GM18517 (cell line): ENCODE results near the gene SLC35F3.

Experiments used
- ATAC-seq: cut with Tn5 transposase; IDR thresholded peaks from one replicate; pipeline ENCODE4 v1.9.1; 2021; ENCODE audit warnings: mild to moderate bottlenecking, moderate library complexity; ENCODE audit not compliant: unreplicated experiment

Gene SLC35F3

DNA sequence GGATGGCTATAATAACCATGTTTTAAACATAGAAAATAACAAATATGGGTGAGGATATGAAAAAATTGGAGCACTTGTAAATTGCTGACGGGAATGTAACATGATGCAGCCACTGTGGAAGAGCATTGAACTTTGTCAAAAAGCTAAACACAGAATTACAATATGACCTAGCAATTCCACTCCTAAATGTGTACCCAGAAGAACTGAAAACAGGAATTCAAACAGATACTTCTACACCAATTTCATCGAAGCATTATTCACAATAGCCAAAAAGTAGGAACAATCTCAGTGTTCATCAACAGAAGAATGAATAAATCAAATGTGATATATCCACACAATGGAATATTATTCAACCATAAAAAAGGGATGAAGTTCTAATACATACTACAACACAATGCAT is 436.1 kb downstream of the SLC35F3 start:
- ATAC-seq = no peak

DNA sequence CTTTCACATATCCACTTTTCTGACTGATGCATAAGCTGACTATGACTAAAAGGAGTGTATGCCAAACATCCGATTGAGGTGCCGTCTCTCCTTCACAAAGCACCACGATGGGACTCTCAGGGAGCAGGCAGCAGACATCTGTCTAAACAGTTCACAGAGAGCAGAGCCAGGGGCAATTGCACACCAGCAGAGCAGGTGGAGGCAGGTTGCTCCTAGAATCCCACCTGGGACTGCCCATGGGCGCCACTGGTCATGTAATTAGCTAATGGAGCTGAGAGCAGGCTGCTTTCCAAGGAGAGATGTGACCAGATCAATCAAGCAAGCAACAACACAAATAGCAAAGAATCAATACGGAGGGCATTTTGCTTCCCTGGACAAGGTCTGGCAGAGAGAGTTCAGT is 438.3 kb downstream of the SLC35F3 start:
- ATAC-seq = no peak

DNA sequence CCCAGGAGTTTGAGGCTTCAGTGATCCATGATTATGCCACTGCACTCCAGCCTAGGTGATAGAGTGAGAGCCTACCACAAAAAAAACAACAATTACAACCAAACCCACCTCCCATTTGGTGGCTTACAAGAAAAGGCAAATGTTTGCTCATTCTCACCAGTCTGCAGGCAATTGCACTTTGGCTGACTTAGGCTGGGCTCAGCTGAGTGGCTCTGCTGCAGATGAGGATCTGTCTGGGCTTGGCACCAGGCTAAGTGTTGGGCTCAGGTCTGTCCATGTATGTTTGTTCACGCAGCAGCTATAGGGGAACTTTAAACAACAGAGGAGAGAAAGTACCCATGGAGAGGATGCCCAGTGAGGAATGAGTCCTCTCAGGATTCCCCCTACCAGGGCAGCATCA is 440.8 kb downstream of the SLC35F3 start:
- no peak for ATAC-seq

DNA sequence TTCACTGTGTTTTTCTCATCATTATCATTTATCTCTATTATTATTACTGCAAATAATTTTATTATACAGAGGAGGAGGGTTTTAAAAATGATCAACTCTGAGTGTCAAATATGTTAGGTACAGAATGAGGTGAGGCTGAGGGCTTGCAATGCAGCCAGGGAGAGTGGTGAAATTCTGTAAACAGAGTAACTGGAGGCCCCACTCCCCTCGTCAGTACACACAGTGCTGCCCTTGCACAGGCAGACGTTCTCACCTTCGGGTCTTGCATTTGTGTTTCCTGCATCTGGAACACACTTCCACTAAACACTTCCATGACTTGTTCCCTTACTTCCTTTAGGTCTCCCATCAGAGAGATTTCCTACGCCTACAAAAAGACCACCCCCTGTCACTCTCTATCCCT is 444.5 kb downstream of the SLC35F3 start:
- no peak for ATAC-seq

DNA sequence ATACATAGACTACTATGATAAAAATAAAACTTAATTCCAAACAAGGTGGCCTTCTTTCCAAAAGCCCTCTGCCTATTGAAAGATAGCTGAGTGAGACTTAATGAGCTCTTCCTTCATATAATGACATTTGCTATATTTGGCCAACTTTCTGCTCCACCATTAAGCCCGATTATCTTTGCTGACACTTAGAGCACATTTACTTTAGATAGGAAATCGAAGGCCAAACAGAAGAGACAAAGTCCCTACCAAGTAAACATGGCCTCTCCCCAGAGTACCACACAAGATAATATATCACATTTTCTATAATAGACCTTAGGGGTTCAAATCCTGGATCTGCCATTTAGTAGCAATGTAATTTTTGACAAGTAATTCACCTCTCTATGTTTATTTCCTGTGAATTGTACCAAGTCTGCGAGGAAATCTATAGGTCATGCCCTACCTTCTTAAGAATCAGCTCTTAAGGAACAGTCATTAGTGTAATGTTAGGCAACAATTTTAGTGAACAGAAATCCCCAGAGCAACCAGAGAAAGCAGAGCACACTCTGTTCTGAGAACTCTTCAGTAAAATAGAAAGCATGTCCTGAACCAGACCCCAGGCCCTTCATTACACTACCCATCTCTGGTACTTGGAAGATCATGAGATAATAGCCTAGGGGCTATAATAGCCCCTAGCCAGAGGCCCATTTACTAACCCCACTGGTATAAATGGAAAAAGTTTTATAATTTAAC is 451.5 kb downstream of the SLC35F3 start:
- peak; percentile 20 for ATAC-seq

DNA sequence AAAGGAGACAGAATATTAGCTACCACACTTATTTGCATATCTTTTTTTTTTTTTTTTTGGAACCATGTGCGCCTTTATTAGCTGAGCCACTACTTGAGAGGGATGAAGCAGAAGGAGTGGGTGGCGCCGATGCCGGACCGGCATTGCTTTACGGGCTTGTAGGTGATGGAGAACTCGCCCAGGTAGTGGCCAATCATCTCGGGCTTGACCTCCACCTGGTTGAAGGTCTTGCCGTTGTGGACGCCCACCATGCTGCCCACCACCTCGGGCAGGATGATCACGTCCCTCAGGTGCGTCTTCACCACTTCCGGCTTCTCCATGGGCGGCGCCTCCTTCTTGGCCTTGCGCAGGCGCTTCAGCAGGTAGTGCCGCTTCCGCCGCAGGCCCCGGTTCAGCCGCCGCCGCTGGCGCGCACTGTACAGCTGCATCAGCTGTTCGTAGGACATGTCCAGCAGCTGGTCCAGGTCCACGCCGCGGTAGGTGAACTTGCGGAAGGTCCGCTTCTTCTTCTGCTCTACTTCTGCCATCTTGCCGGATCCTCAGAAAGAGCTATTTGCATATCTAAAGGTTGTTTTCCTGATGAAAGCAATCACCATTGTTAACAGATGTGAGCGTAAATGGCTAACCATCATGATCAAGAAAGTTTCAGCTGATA is 452.3 kb downstream of the SLC35F3 start:
- peak; percentile 70 for ATAC-seq

DNA sequence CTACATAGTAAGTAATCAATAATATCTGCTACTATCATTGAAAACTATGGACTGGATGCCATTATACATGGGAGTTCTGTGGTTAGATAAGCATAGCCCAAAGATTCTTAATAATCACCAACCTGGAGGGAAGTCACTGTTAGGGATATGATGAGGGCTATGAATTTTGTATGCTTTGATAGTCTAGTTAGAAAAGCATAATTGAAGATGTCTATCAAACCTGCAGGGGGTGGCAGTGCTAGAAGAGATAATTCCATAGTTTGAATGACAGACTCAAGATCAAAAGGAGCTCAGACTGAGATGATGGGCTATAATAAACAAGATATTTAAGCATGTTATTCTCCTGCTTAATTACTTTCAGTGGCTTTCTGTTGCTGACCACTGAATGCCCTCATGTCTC is 453.4 kb downstream of the SLC35F3 start:
- ATAC-seq = no peak

DNA sequence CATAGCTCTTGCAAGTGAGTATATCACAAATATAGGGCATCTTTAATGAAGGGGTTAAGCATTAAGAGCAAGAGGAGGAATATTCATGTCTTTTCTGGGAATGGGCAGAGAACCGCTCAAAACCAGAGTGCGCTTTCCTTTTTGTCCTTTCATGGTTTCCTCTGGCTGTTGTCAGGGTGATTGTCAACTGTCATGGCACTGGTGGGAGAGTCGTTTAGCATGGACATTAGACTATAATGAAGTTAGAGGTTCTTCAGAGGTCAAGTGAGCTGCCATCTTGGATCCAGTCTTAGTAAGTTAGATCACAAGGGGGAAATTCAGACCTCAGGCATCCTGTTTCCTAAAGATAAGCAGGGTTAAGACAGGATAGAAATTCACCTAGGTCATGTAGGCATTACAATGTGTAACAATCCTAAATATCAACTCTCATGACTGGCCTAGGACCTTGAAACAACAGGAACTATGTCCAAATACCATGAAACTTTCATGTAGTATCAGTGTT is 456.7 kb downstream of the SLC35F3 start:
- ATAC-seq = no peak

DNA sequence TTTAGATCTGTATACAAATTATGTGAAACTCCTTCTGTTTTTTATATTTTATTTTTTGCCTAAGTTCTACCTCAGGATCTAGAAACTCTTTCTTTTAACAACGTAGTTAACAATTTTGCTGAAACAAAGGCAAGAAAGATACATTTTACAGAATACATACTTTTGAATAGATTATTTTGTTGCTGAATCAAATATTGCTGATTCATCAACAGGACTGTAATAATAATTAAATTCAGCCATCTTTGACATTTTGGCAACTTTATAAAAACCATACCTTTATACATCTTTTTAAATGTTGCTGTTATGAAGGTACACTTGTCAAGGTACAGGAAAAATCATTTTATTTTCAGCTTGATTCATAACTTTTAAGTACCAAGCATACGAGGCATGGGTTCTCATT is 458.1 kb downstream of the SLC35F3 start:
- ATAC-seq = no peak

DNA sequence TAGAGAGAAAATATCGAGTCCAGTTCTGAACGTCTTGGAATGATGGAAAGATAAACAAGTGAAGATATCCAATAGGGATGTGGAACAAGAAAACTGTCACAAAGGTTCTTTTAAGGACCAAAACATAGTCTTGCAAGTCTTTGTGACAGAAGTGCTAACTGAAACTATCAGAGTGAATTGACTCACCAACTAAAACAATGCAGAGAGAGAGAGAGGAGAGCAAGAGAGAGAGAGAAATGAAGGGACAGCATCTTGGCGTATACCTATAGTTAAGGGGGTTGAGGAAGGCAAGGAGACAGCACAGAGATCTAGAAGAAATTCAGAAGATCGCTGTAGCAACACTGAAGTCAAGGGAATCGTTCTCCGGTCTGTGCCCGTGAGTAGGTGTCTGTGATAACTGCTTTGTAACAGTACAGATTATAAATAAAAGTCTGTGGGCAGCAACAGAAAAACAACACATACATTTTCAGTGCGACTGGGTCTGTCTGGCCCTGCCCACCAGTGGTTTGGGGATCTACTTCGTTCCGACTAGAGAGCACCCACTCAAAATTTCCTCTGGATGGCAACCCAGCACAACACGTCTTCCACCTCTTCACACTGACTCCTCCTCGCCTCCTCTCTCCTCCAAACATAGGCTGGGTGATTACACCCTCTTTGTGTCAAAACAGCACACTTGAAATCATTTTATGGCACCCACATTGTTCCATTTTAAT is 464.0 kb downstream of the SLC35F3 start:
- ATAC-seq = no peak

DNA sequence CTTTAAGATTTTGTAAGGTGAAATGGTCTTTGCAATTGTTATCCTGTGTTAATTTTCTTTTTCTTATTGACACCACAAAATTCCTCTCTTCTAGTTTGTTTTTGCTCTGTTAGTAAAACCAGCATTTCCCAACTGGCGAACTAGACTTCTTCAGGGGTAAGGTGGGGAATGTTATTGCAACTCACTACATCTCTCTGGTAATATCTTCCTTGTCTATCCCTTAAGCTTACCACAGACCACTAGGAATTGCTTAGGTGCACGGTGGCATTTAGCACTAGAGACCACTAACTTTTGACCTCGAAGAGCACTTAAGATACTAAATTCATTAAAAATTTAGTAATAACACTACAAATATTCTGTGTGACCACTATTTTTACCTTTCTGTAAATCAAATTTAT is 464.6 kb downstream of the SLC35F3 start:
- ATAC-seq = no peak

DNA sequence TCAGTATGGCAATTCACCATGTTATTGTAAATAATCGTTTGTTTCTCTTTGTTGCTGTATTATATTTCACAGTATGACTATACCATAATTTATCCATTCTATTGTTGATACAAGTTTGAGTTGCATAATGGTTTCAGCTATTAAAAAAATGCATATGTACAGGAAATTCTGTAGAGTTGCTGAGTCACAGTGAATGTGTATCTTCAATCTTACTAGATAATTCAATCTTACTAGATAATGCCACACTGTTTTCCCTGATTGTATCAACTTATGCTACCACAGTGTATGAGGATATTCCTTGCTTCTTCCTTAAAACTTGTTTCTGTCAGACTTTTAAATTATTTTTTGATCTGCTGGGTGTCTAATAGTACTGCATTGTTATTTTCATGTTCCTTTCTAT is 465.3 kb downstream of the SLC35F3 start:
- ATAC-seq = no peak

DNA sequence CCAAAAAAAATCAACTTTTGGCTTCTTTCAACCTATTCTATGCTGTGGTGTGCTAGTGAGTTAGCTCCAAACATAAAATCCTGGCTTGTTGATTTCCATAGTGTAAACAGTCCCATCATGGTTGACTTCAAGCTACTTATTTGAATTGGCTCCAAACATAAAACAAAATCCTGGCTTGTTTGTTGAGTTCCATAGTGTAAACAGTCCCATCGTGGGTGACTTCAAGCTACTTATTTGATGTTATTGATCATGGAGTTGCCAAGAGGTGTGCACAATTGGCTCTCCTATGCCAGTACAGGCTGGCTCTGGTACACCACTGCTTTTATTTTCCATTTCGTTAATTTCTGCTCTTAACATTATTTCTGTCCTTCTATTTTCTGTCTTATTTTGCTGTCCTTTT is 466.9 kb downstream of the SLC35F3 start:
- ATAC-seq = no peak

DNA sequence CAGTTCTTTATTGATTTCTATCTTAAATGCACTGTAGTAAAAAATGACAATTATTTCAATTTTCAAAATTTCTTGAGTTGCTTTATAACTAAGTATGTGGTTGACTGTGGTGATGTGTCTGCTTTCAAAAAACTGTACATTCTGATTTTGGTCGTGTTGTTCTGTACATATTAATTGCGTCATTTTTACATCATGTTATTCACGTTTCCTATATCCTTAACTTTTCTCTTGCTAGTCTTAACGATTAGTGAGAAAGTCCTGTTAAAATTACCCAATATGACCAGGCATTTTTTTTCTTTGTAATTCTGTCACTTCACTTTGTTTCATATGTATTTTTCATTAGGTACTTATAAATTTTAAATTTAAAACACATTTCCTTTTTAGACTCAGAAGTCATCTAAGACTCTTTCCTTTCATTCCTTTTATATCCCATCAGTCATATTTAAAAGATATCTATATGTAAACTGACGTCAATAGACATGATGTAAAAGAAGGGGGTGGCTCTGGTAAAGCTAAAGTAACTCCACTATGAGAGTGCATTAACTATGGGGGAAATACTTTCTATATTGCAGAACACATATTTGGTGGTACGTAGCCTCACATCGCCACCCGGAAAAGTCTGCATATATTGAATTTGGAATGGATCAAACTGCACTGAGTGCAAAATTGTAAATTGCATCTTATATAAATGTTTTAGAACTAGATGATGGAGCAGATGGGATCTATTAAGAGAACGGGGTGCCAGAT is 467.7 kb downstream of the SLC35F3 start:
- ATAC-seq = no peak

DNA sequence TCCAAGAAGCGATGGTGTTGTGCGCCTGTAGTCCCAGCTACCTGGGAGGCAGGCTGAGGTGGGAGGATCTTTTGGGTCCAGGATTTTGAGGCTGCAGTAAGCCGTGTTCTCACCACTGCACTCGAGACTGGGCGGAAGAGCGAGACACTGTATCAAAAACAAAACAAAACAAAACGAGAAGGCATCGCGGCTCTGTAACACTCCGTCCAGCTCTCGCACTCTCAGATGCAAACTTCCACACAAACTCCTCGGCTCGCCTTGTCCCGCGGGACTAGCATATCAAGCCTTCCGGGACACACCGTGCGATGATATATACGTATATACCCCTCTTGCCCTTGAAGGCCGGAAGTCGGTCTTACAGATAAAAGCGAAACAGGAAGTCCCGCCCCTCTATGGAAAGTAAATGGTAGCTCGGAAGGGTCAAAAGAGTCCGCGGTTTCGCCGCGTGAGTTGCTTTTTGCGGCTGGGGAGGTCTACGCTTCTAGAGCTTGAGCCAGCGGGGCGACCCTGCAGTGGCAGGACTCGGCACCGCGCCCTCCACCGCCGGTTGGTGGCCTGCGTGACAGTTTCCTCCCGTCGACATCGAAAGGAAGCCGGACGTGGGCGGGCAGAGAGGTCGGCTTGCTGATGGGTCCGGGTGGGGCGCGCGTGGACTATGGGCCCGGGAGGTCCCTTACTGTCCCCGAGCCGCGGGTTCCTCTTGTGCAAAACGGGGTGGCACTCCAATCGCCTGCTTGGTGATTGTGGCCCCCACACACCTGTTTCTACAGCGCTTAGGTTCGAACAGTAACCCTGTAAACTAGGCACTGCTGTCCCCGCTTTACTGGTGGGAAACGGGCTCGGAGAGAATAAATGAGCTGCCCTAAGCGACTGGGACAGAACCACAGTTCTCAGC is 468.8 kb downstream of the SLC35F3 start, which contains the start of gene COA6:
TSS of gene COA6 (plus strand) at position 393 of the 895 bp plus-strand sequence. CDS start at position 404, 11 bp downstream.
- ATAC-seq = peak; percentile 93

DNA sequence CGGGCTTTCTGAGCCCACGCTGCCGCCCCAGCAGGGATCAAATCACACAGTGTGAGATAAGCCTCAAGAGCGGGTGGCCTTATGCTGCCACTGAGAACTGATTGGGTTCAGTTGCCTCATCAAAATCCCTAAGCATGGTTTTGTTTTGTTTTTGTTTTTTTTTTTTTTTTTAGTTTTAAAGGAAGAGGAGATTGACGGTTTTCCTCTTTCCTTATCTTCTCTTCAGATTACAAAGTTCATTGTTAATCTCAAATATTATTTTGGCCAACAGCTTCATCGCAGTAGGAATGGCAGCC is 469.4 kb downstream of the SLC35F3 start:
- peak; percentile 15 for ATAC-seq
